ENCODE measurements around the gene GOLT1B. TPM values are rescaled to one million over a fixed set of nuclear protein-coding genes. Genes with fewer than 3 reads are reported as not detected.
A peak's percentile ranks its signal among the peaks of the same experiment; 100 is the strongest.

The GOLT1B gene
- total RNA-seq, 1 donor from 2014 or later, result 26.5 TPM

DNA sequence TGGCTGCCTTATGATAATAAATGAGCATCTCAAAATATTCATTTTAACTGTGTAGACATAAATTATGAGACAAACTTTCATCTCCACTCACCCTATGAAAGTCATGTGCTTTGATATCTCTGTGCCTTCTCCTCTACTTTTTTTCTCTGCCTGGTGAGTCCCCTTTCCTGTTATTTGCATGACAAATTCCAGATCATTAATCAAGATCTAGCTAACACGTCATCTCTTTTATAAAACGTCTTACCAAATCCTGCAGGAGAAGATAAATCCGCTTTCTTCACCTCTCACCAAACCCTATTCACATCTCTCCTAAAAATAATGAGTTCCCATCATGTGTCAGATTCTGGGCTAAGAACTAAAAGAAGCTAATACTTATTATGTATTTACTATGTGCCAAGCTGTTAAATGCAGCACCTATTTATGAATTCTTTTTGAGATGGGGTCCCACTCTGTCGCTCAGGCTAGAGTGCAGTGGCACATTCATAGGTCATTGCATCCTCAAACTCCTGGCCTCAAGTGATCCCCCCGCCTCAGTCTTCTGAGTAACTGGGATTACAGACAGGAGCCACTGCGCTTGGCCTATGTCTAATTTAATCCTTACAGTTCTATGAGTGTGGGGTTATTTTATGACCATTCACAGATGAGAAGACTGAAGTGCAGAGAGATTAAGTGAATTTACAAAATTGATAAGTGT is 51.2 kb downstream of the GOLT1B start:
- no peaks in the 10 kb centered on the region for H3K27me3 ChIP-seq (ENCODE audit: low read depth)
- H3K4me1 ChIP-seq, result no peaks in the 10 kb centered on the region
- ATAC-seq, result no peak
- TF ChIP-seq, protein P1, sequence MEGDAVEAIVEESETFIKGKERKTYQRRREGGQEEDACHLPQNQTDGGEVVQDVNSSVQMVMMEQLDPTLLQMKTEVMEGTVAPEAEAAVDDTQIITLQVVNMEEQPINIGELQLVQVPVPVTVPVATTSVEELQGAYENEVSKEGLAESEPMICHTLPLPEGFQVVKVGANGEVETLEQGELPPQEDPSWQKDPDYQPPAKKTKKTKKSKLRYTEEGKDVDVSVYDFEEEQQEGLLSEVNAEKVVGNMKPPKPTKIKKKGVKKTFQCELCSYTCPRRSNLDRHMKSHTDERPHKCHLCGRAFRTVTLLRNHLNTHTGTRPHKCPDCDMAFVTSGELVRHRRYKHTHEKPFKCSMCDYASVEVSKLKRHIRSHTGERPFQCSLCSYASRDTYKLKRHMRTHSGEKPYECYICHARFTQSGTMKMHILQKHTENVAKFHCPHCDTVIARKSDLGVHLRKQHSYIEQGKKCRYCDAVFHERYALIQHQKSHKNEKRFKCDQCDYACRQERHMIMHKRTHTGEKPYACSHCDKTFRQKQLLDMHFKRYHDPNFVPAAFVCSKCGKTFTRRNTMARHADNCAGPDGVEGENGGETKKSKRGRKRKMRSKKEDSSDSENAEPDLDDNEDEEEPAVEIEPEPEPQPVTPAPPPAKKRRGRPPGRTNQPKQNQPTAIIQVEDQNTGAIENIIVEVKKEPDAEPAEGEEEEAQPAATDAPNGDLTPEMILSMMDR (IDR thresholded peaks at IDR 0.05), result no peak
- peak overlapping the region; percentile 60 for H3K27ac ChIP-seq
- H3K9me3 ChIP-seq, result no peaks in the 10 kb centered on the region
- no peak overlapping the region for H3K4me3 ChIP-seq
- DNase-seq, result no peak
- H3K36me3 ChIP-seq, result no peaks in the 10 kb centered on the region
- intact Hi-C loops (cut with DNase I), result no loop called here

DNA sequence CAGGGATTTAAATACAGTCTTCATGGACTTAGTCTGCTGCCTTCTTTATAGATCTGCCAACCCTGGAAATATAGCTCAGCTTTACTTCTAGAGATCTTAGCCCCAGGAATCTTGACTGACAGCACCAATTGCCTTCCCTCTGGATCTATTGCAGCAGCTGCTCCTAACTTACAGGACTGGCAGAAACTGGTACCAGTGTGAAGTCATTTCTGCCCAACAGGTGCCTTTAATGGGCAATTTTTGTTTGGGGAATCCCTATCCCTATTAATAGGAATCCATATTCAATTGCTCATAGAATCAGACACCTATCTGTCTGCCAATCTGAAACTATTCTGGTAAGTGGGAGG is 51.7 kb downstream of the GOLT1B start:
- no peak overlapping the region for H3K27ac ChIP-seq
- ATAC-seq (no peak), DNase-seq (no peak)
- no peaks in the 10 kb centered on the region for H3K9me3 ChIP-seq
- H3K27me3 ChIP-seq (ENCODE audit: low read depth), result no peaks in the 10 kb centered on the region
- H3K4me3 ChIP-seq, result no peak overlapping the region
- TF ChIP-seq, protein P1 (IDR thresholded peaks at IDR 0.05), result no peak
- intact Hi-C loops (cut with DNase I), result no loop called here
- no peaks in the 10 kb centered on the region for H3K4me1 ChIP-seq
- H3K36me3 ChIP-seq, result no peaks in the 10 kb centered on the region

DNA sequence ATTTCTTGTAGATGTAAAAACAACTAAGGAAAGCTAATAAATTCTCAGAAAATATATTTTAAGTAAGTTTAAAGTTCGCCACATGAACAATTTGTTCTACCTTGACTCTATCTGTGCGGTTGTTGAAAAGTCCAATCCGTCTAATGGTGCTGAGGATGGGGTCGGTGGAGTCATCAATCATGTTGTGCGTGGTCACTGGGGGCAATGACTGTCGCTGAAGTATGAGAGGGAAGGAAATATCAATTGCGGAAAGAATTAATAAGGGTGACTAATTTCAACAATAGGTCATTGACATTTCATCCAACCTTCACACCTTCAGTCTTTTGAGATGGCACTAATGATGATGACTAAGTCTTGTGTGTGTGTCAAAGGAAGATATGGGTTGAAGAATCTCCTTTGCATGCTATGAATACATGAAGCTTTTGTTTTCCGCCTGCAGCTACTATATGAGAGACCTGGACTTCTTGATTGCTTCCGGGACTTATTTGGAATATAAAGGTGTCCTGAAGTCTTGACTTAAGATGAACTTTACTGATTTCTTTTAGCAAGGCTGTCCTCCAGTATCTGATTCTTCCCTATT is 56.6 kb downstream of the GOLT1B start:
- ATAC-seq, result no peak
- DNase-seq, result no peak
- Histone ChIP-seq H3K4me3 (no peak overlapping the region), H3K4me1 (no peaks in the 10 kb centered on the region), H3K36me3 (no peaks in the 10 kb centered on the region), H3K9me3 (no peaks in the 10 kb centered on the region), H3K27ac (no peak overlapping the region), H3K27me3 (ENCODE audit: low read depth) (no peaks in the 10 kb centered on the region)
- TF ChIP-seq, protein P1 (IDR thresholded peaks at IDR 0.05), result no peak
- intact Hi-C loops (cut with DNase I), result no loop called here

GRCh38 chr12:21559855-21560569 is 58.4 kb downstream of the GOLT1B start:
- H3K4me3 ChIP-seq, result no peak overlapping the region
- H3K27me3 ChIP-seq (ENCODE audit: low read depth), result no peaks in the 10 kb centered on the region
- no peaks in the 10 kb centered on the region for H3K9me3 ChIP-seq
- DNase-seq (no peak), ATAC-seq (no peak)
- H3K27ac ChIP-seq, result no peak overlapping the region
- no peaks in the 10 kb centered on the region for H3K36me3 ChIP-seq
- intact Hi-C loops (cut with DNase I), result no loop called here
- TF ChIP-seq, protein P1 (IDR thresholded peaks at IDR 0.05), result no peak
- H3K4me1 ChIP-seq, result no peaks in the 10 kb centered on the region

- intact Hi-C loops (cut with DNase I), result no loop called here
- Histone ChIP-seq H3K36me3 (no peaks in the 10 kb centered on the region), H3K4me3 (no peak overlapping the region), H3K4me1 (no peaks in the 10 kb centered on the region), H3K27ac (no peak overlapping the region), H3K9me3 (no peaks in the 10 kb centered on the region), H3K27me3 (ENCODE audit: low read depth) (no peaks in the 10 kb centered on the region)
- DNase-seq, result no peak
- TF ChIP-seq, protein P1 (IDR thresholded peaks at IDR 0.05), result no peak
- no peak for ATAC-seq
Observed at GRCh38 chr12:21561158-21561557, 59.6 kb downstream of the GOLT1B start.

Data from lower lobe of right lung (tissue), 2 donors.